K562 (cell line): ENCODE measurements around the gene NPAS1. TPM values are rescaled to one million over a fixed set of nuclear protein-coding genes. Genes with fewer than 3 reads are reported as not detected.

Source experiments
- CBX5 ChIP-seq: IDR thresholded peaks from 2 replicates; pipeline ENCODE4 v1.6.1; 2014; ENCODE audit warnings: low read depth, borderline replicate concordance
- CGGBP1 ChIP-seq: fragments of 250-450 bp; sonication (Bioruptor Pico); IDR thresholded peaks from 2 replicates; pipeline ENCODE4 v1.9.0; 2021; ENCODE audit warnings: mild to moderate bottlenecking
- CSDE1 ChIP-seq, 2 experiments: fragments of 450-650 bp; IDR thresholded peaks; 2 replicates each; pipeline ENCODE4 v1.6.1; 2016; ENCODE audit warnings: mild to moderate bottlenecking in 1 of 2
- CTCFL ChIP-seq: IDR thresholded peaks from 2 replicates; pipeline ENCODE4 v1.6.1; 2011; ENCODE audit warnings: borderline replicate concordance, low read depth, mild to moderate bottlenecking, moderate library complexity, low read length; ENCODE audit not compliant: insufficient read depth, poor library complexity, severe bottlenecking
- EP400 ChIP-seq: fragments of 450-650 bp; IDR thresholded peaks from 2 replicates; pipeline ENCODE4 v1.6.1; 2017; ENCODE audit warnings: antibody characterized with exemption, mild to moderate bottlenecking, moderate library complexity
- GATA2 ChIP-seq: sonication (generic); formaldehyde crosslinking; IDR thresholded peaks from 2 replicates; pipeline ENCODE4 v1.4.0; 2020; ENCODE audit warnings: mild to moderate bottlenecking, missing genetic modification reagents
- HNRNPL ChIP-seq: fragments of 200-400 bp; formaldehyde crosslinking; IDR thresholded peaks from 2 replicates; pipeline ENCODE4 v1.6.1; 2017; ENCODE audit warnings: low read depth, mild to moderate bottlenecking, low read length
- IRF2 ChIP-seq: sonication (generic); formaldehyde crosslinking; IDR thresholded peaks from 2 replicates; pipeline ENCODE4 v1.8.1; 2022; ENCODE audit warnings: mild to moderate bottlenecking, missing genetic modification reagents
- MCM3 ChIP-seq: fragments of 450-650 bp; IDR thresholded peaks from 2 replicates; pipeline ENCODE4 v1.6.1; 2016
- MTF1 ChIP-seq: fragments of 250-450 bp; sonication (Bioruptor Pico); IDR thresholded peaks from 2 replicates; pipeline ENCODE4 v1.9.0; 2021; ENCODE audit warnings: moderate library complexity, mild to moderate bottlenecking, inconsistent platforms, borderline replicate concordance
- NCOA4 ChIP-seq: fragments of 450-650 bp; IDR thresholded peaks from 2 replicates; pipeline ENCODE4 v1.6.1; 2018; ENCODE audit warnings: mild to moderate bottlenecking; ENCODE audit not compliant: partially characterized antibody
- NR1H2 ChIP-seq: sonication (generic); formaldehyde crosslinking; IDR thresholded peaks from 2 replicates; pipeline ENCODE4 v1.4.0; 2020; ENCODE audit warnings: mild to moderate bottlenecking, missing genetic modification reagents
- NRF1 ChIP-seq, 2 experiments: fragments of 450-650 bp; IDR thresholded peaks in 1 of 2; conservative IDR thresholded peaks in 1 of 2; 2 replicates each; pipeline ENCODE4 v1.6.1; 2014; ENCODE audit warnings: mild to moderate bottlenecking in 2 of 2
- PATZ1 ChIP-seq: fragments of 250-450 bp; sonication (Bioruptor Pico); IDR thresholded peaks from 2 replicates; pipeline ENCODE4 v1.5.0; 2020; ENCODE audit warnings: mild to moderate bottlenecking, borderline replicate concordance
- SLC30A9 ChIP-seq: fragments of 250-450 bp; sonication (Bioruptor Pico); IDR thresholded peaks from 2 replicates; pipeline ENCODE4 v1.8.0; 2022; ENCODE audit warnings: mild to moderate bottlenecking, moderate library complexity
- SMARCA5 ChIP-seq: fragments of 450-650 bp; IDR thresholded peaks from 2 replicates; pipeline ENCODE4 v1.6.1; 2016
- STAT5A ChIP-seq: IDR thresholded peaks from 2 replicates; pipeline ENCODE4 v1.6.1; 2012; ENCODE audit warnings: low read length, inconsistent platforms, borderline replicate concordance
- TFE3 ChIP-seq: fragments of 450-650 bp; formaldehyde crosslinking; IDR thresholded peaks from 2 replicates; pipeline ENCODE4 v1.4.0; 2020; ENCODE audit warnings: mild to moderate bottlenecking, mixed read lengths
- ZNF143 ChIP-seq: sonication (generic); formaldehyde crosslinking; IDR thresholded peaks from 2 replicates; pipeline ENCODE4 v1.9.0; 2022; ENCODE audit warnings: mild to moderate bottlenecking, missing genetic modification reagents
- ZNF24 ChIP-seq: fragments of 450-650 bp; IDR thresholded peaks from 2 replicates; pipeline ENCODE4 v1.6.1; 2016
- ZNF436 ChIP-seq: fragments of 250-450, 450-650 bp; sonication (Bioruptor Pico); formaldehyde crosslinking; IDR thresholded peaks from 2 replicates; pipeline ENCODE4 v1.7.0; 2020; ENCODE audit warnings: mild to moderate bottlenecking
- ZNF583 ChIP-seq: fragments of 250-450 bp; sonication (Bioruptor Pico); IDR thresholded peaks from 2 replicates; pipeline ENCODE4 v1.4.0; 2020
- ZNF589 ChIP-seq: fragments of 200-800 bp; sonication (Bioruptor generic); IDR thresholded peaks from 2 replicates; pipeline ENCODE4 v1.6.1; 2016; ENCODE audit warnings: low read depth, missing genetic modification characterization, missing compliant biosample characterization
- ZNF785 ChIP-seq: fragments of 250-450 bp; sonication (Bioruptor Pico); IDR thresholded peaks from 2 replicates; pipeline ENCODE4 v1.4.0; 2020; ENCODE audit warnings: mild to moderate bottlenecking
- ZNF830 ChIP-seq: fragments of 250-450 bp; sonication (Bioruptor Pico); IDR thresholded peaks from 2 replicates; pipeline ENCODE4 v1.5.0; 2021; ENCODE audit warnings: mild to moderate bottlenecking
- polyA plus RNA-seq, 8 experiments: library from polyadenylated mRNA; depleted of rRNA in 4 of 8; stranded (reverse) in 5 of 8; unstranded in 3 of 8; fragments of >200 nt; fragmentation: Nextera tagmentation in 2 of 8; fragmentation: Illumina TruSeq in 1 of 8; extraction: Ambion mirVana in 2 of 8; extraction: Trizol in 1 of 8; gene quantifications; 2 replicates each; pipeline versions ENCODE4 v1.2.1 to v1.2.3, GENCODE V29; 2011 to 2014; ENCODE audit warnings: inconsistent platforms in 1 of 8, missing spikeins in 1 of 8
- total RNA-seq, 7 experiments: library from RNA; depleted of rRNA in 6 of 7; stranded (reverse); fragments of >200 nt in 6 of 7; fragmentation: Illumina TruSeq in 2 of 7; extraction: Trizol in 2 of 7; gene quantifications; 2 replicates each; pipeline versions ENCODE4 v1.2.1 to v1.2.3, GENCODE V29; 2011 to 2021; ENCODE audit warnings: low replicate concordance in 1 of 7

The NPAS1 gene
- total and polyA plus RNA-seq, 9 of the 15 experiments (the other 6 are each of a cell fraction or from before 2014, with no cell fraction given) = 0.58 to 5.3 (median 2.0) TPM; not detected in 2

- no peak for TF ChIP-seq HNRNPL
- TF ChIP-seq ZNF583 (CRISPR knock-in tag) = no peak
- peak; percentile 88 to 90 for TF ChIP-seq NRF1 (conservative IDR thresholded peaks at IDR 0.05 in 1 of 2, IDR thresholded peaks at IDR 0.05 in 1 of 2)
- no peak for TF ChIP-seq STAT5A
- TF ChIP-seq MTF1 = no peak
- no peak for TF ChIP-seq ZNF436 (CRISPR knock-in tag)
- no peak for TF ChIP-seq MCM3
- TF ChIP-seq EP400 = 0 out of 2 replicates have a peak, but pooled peaks have one; percentile 11
- no peak for TF ChIP-seq CBX5
- TF ChIP-seq SLC30A9 = no peak
- TF ChIP-seq CSDE1 (IDR thresholded peaks at IDR 0.05) = no peak
- TF ChIP-seq ZNF785 (CRISPR knock-in tag) = no peak
- no peak for TF ChIP-seq ZNF830 (CRISPR knock-in tag)
- no peak for TF ChIP-seq ZNF589 (CRISPR knock-in tag)
- no peak for TF ChIP-seq GATA2 (CRISPR knock-in tag)
- no peak for TF ChIP-seq CTCFL
- TF ChIP-seq NR1H2 = no peak
- no peak for TF ChIP-seq CGGBP1
- peak; percentile 34 for TF ChIP-seq TFE3 (CRISPR knock-in tag)
- TF ChIP-seq ZNF24 = no peak
- no peak for TF ChIP-seq PATZ1
- no peak for TF ChIP-seq ZNF143 (CRISPR knock-in tag)
- TF ChIP-seq NCOA4 = no peak
- TF ChIP-seq IRF2 (CRISPR knock-in tag) = no peak
- TF ChIP-seq SMARCA5 = no peak
Measured at GRCh38 chr19:47035127-47036096, 15.8 kb downstream of the NPAS1 start (continued).
